Left cardiac atrium (tissue), 4 donors: Measurements from ENCODE around the gene CHTF18. TPM values are rescaled to one million over a fixed set of nuclear protein-coding genes. Genes with fewer than 3 reads are reported as not detected.
"Not testable (repeated sequence)": the region's sequence is repeated elsewhere in the genome, so short reads cannot be mapped to it uniquely, and the experiment has no call there.

Source experiments
- ATAC-seq, 2 donors: fragments of 200-7000 bp; cut with Tn5 transposase; one replicate each; pipeline ENCODE4 v1.9.1; 2020; ENCODE audit warnings: mild to moderate bottlenecking in 2 of 2, moderate library complexity in 2 of 2
- DNase-seq: peaks from one replicate; pipeline ENCODE4 v3.0.0-alpha.2; 2020
- intact Hi-C, 2 donors: fragments of 100-400 bp; cut with DNase I; formaldehyde crosslinking; loops; one replicate each; pipeline versions ENCODE4 v1.14.1 to v1.15.1; 2022 to 2023
- long read RNA-seq: library from polyadenylated mRNA; unstranded; transcript quantifications from one replicate; pipeline ENCODE4 v2.0.0, GENCODE V29; 2021
- total RNA-seq, 2 donors: library from RNA; stranded (reverse); fragmentation: NEBNext Ultra II Directional; extraction: Animal tissue kit (Norgen Biotek cat#: 25700); gene quantifications; one replicate each; pipeline ENCODE4 v1.2.1, GENCODE V29; 2021
- donor health status: DM: no; HTN: yes; CAD: no.
- donor health status: DM: no; HTN: yes; CAD: no; lungs with severe emphysema.
- donor health status: DM: yes; HTN: yes; CAD: no.
- donor health status: Dilated cardiomyopathy.

The CHTF18 gene
- total RNA-seq = 1 to 10 TPM; 4.7 to 8.8 TPM
- long read RNA-seq, partial matches to known transcripts = 6 of 12 reads
- long read RNA-seq, other reads (novel, unspliced or antisense) = 2 of 12 reads

DNA sequence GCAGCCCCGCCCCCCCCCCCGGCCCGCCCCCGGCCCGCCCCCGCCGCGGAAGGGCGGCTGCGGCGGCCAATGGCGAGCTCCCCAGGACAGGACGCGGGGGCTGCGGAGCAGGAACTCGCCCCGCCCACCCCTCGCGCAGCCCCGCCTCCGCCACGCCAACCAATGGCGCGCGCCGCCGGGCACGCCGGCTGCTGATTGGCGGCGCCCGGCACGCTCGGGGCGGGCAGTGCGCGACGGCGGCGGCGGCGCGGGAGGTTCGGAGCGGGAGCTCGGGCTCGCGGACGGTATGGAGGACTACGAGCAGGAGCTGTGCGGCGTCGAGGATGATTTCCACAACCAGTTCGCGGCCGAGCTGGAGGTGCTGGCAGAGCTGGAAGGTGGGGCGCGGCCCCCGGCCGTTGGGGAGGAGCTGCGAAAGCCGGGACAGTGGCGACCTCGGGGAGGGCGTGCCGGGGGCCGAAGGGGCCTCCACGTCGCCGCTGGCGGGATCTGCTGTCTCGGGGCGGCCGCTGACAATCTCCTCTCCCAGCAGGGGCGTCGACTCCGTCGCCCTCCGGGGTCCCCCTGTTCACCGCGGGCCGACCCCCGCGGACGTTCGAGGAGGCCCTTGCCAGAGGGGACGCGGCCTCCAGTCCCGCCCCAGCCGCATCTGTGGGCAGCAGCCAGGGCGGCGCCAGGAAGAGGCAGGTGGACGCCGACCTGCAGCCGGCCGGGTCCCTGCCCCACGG, at the start of gene CHTF18:
TSS of gene CHTF18 (plus strand) at position 222 of the 728 bp plus-strand sequence. CDS start at position 287, 65 bp downstream.
- DNase-seq (peak; percentile 91), ATAC-seq (peak; percentile 88 to 96)
- intact Hi-C loops = loop anchor here in 1 of 2 donors (5.0 kb wide), 1 partner anchor 76 kb away; no protein-coding TSS in a partner anchor

GRCh38 chr16:739560-740458, 48.6 kb upstream of the CHTF18 start:
- intact Hi-C loops = no loop called here
- ATAC-seq (peak in 1 of 2 donors; percentile 3), DNase-seq (no peak)

DNA sequence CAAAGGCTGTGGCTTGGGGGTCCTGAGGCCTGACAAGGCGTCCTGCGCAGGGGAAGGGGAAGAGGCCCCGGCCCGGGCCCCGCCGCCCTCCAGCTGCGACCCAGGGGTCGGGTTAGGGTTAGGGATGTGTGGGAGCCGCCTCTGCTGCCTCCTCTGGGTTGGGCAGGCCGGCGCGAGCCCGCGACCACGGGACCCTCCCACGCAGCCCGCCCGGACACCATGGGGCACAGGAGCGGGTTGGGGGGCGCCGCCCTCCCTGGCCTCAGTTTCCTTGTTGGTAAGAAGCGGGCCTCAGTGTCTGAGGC, 48.0 kb upstream of the CHTF18 start:
- intact Hi-C loops = no loop called here
- DNase-seq (no peak), ATAC-seq (peak; percentile 14 to 25)

DNA sequence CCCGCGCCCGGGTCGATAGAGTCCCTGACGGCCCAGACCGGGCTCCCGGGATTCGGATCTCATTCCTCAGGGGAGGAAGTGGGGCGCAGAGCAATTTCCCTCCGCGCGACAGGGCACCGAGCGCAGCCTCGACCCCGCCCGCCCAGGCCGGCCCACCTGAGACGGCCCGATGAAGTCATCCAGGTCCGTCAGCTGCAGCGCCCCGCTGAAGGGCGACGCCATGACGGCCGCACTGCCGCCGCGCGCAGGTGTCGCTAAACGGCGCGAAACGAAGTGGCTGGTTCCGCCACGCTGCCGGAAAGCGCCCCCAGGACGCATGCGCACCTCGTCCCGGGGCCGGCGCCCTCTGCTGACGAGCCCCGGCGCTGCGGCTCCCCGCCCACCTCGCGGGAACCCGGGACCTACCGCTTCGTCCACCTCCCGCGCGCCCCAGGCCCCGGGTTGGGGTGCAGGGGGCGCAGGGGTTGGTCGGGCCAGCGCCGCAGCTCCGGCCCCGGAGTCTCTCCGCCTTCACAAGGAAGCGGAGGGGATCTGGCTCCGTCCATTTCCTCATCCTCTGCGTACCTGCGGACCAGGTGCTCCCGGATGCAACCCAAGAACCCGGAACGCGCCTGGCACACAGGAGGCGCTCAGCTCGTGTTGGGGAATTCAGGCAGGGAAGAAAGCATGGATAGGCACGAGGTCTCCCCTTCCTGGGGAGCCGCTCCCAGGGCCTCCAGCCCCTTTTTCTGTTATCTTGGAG, 47.5 kb upstream of the CHTF18 start, which contains the start of gene CIAO3:
TSS of gene CIAO3 (minus strand) at position 234 of the 742 bp plus-strand sequence. CDS start at position 222, 12 bp downstream.
- peak; percentile 91 for DNase-seq
- intact Hi-C loops = no loop called here

DNA sequence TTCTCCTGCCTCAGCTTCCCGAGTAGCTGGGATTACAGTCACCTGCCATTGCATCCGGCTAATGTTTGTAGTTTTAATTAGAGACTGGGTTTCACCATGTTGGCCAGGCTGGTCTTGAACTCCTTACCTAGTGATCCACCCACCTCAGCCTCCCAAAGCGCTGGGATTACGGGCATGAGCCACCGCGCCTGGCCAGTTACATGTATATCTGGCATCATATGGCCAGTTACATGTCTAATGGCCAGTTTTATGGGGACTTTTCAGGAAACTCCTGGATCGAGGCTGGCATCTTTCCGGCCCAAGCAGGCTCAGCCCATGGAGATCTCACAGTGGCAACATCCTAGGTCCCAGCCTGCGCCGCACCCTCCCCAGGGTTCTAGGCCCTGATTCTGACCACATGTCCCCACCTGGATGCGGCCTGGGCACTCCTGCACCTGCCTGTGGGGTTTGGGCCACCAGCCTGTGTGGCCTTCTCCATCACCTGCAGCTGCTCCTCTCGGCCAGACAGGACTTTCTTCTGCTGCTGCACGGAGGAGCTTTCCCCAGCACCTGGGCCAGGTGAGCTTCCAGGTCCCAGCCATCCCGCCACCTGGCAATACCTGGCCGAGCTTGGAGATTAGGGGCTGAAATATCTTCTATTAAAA, 46.3 kb upstream of the CHTF18 start:
- intact Hi-C loops = no loop called here
- DNase-seq = no peak
- no peak for ATAC-seq

More for the DNA sequence above, 47.5 kb upstream of the CHTF18 start, which contains the start of gene CIAO3:
- peak; percentile 93 to 96 for ATAC-seq

GRCh38 chr16:742894-743293, 45.5 kb upstream of the CHTF18 start:
- DNase-seq, ATAC-seq, intact Hi-C loops: not testable (repeated sequence)

- intact Hi-C loops = no loop called here
- no peak for ATAC-seq
- no peak for DNase-seq
These were observed 44.5 kb upstream of the CHTF18 start for GRCh38 chr16:743794-744500.

DNA sequence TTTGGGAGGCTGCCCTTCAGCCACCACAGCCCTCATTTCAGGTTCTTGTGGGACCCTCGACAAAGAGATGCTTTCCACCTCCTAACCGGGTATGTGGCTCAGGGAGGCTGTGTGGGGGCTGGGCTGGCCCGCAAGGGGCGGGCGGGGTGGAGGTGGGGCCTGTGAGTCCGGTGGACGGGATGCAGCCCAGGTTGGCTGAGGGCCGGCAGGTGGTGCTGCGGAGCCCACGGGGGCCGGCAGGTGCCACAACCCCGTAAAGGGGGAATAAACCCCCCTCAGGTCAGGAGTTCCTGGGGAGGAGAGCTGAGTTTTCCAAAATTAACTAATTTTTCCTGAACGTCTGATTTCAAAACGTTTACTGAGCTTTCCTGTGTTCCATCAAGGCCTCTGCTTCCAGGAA, 42.7 kb upstream of the CHTF18 start:
- intact Hi-C loops = no loop called here
- DNase-seq (no peak), ATAC-seq (peak in 1 of 2 donors; percentile 32)

GRCh38 chr16:746637-747036, 41.8 kb upstream of the CHTF18 start:
- intact Hi-C loops = no loop called here
- ATAC-seq (no peak), DNase-seq (no peak)

DNA sequence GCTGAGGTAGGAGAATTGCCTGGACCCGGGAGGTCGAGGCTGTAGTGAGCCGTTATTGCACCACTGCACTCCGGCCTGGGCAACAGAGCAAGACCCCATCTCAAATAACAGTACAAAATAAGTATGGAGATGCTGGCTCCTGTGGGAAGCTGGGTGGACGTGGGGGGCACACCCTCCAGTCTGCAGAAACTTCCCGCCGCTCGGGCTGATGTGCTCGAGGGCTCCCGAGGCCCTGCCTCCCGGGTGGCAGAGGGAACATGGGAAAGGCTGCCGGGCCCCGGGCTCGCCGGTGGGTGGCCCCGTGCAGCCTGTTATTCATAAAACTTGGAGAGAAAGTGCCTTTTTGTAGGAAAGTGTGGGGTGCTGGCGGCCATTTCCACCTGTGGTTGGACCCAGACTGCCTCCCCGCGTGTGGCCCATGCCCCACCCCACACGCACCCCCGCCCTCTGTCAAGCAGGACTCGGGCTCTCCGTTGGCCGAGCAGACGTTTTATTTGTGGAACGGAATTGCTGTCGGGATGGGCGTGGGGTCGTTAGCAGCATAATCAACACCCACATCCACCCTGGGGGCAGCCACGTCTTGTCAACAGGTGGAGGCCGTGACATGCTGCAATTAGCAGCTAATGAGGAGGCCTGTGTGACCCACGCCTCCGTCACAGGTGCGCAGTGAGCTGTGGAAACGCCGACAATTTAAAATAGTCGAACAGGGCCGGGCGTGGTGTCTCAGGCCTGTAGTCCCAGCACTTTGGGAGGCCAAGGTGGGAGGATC, 40.3 kb upstream of the CHTF18 start:
- ATAC-seq (no peak), DNase-seq (no peak)
- intact Hi-C loops = no loop called here

DNA sequence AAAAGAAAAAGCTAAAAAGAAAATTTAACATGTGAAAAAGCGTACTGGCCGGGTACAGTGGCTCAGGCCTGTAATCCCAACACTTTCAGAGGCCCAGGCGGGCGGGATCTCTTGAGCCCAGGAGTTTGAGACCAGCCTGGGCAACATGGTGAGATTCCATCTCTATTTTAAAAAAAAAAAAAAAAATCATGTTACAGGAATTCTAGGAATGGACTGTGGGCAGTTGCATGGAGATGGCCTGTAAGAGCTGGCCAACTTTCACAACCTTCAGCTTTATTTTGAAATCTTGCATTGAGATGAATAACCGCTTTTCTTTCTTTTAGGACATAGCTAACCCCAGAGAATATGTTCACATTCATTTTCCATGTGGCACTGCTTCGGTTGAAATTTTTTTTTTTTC, 39.4 kb upstream of the CHTF18 start:
- ATAC-seq = peak; percentile 39 to 70
- DNase-seq = no peak
- intact Hi-C loops = no loop called here

DNA sequence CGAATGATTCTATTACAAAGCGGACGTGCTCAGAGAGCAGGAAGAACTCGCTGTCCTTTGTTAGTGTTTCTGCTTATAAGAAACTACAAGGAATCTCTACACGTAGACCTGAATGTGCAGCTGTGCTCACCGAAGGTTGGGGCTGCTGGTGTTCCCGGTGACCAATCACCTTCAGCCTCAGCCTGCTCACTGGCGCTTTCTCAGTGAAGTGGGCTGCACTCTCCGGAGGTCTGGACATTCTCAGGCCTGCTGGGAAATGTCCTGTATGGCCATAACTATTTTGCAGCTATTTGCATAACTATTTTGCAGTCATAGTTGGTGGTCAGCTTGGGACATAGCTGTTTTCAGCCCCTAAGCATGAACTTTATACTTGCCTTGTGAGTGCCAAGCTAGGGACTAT, 37.9 kb upstream of the CHTF18 start:
- intact Hi-C loops = no loop called here
- DNase-seq (no peak), ATAC-seq (no peak)

DNA sequence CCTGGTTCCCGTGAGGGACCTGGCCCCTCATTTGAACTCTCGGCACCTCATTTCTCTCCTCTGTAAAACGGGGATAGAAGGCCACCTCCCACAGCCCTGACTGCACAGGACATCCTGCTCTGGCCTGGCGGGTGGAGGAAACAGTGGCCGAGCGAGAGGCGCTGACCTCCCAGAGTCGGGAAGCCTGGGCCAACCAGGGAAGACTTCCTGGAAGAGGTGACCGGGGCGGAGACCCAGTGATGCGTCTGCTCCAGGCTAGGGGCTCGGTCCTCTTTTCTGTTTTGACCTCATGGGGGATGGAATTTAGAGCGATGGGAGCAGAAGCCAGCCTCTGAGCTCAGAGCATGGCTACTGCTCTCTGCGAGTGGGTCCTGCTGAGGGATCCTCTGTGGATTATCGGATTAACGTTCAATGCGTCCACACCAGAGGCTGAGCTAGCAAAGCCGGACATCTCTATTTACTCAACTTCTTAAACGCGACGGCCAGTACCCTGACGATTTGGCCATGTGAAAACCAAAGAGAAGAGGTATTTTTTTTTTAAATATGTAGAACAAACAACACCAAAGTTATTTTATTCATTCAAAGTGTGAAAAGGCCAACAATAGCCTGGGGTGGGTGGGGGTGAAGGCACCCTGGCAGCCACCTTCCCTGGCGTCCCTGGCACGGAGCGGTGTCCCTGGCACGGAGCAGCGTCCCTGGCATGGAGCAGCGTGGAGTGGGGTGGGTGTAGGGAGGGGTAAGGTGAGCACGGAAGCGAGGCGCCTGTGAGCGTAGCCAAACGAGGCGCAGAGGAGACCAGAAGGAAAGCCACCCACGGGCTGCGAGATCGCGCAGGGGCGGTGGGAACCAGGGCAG, 37.0 kb upstream of the CHTF18 start:
- DNase-seq = no peak
- intact Hi-C loops = no loop called here
- ATAC-seq = peak; percentile 57 to 87

- no peak for ATAC-seq
- intact Hi-C loops = no loop called here
- DNase-seq = no peak
These were observed 36.5 kb upstream of the CHTF18 start for GRCh38 chr16:752007-752312.

DNA sequence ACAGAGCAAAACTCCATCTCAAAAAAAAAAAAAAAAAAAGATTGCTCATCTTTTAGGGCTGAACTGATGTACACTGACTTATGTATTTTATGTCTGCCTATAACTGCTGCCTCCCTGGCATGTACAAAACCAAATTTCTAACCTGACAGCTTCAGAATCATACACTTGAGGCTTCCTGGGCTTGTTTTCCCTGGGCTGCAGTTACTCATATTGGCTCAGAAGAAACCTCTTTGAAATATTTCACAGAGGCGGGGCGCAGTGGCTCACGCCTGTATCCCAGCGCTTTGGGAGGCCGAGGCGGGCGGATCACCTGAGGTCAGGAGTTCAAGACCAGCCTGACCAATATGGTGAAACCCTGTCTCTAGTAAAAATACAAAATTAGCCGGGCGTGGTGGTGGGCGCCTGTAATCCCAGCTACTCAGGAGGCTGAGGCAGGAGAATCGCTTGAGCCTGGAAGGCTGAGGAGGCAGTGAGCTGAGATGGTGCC, 34.3 kb upstream of the CHTF18 start:
- DNase-seq, ATAC-seq, intact Hi-C loops: not testable (repeated sequence)

- intact Hi-C loops = no loop called here
- ATAC-seq (peak in 1 of 2 donors; percentile 31), DNase-seq (no peak)
These were observed 33.8 kb upstream of the CHTF18 start for GRCh38 chr16:754656-755055.

- ATAC-seq (no peak), DNase-seq (no peak)
- intact Hi-C loops = no loop called here
These were observed 32.0 kb upstream of the CHTF18 start for GRCh38 chr16:756428-756827.
